Activated T-helper 1 cell treated with Interleukin-2 at 50 U/mL for 16 hours (primary cell): ENCODE measurements around the gene FAM170B.

Experiments used
- DNase-seq: peaks from one replicate; pipeline ENCODE4 v3.0.0-alpha.2; 2020; ENCODE audit warnings: low read depth

The FAM170B gene

GRCh38 chr10:49152037-49152436 lies 18.2 kb upstream of the FAM170B start:
- DNase-seq = no peak

GRCh38 chr10:49151481-49151880 lies 17.7 kb upstream of the FAM170B start:
- no peak for DNase-seq

GRCh38 chr10:49151025-49151445 lies 17.2 kb upstream of the FAM170B start:
- DNase-seq = no peak

- DNase-seq = no peak
Observed at GRCh38 chr10:49150426-49150825, 16.6 kb upstream of the FAM170B start.

GRCh38 chr10:49149881-49150280 lies 16.1 kb upstream of the FAM170B start:
- no peak for DNase-seq

DNA sequence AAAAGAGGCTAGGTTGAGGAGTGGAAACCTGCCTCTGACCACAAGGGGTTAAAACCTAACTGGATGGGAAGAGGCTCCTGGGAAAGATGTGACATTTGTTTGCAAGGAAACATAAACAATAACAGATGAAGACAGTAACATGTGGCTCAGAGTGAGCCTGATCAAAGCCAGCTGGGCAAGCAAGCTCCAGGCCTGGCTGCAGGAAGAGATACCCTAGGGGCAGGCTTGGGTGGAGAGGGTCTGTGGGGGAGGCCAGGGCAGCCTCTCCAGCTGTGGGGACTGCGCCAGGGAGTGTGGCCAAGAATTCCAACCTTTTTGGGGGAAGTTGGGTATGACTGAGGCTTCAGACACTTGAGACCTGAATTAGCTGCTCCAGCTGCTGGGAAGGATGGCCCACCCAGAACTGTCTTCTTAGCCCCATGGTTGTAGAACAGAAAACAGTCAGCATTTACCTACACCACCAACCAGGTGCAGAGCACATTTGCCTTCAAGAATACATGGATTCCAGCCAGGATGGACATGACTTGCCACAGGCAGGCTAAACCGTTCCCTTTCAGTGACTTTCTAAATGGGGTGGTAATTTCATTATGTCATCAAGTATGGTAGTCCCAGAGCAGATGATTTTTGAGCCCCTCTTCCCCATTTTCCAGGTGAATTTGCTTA lies 10.4 kb upstream of the FAM170B start:
- no peak for DNase-seq

DNA sequence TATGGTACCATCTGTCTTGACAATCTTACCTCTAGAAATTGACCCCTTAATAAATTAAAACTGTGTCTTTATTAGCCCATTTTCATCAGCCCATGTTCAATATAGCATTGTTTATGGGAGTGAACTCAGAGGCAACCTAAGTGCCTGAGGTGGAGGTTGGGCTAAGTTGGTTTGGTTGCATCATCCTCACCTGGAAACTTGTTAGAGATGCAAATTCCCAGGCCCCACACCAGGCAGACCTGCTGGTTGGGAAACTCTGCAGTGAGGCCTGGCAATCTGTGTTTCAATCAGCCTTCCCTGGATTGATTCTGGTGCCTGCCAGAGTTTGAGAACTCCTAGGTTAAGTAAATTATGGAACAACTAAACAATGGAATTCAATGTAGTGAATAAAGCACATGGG lies 9.4 kb upstream of the FAM170B start:
- no peak for DNase-seq

GRCh38 chr10:49141541-49142332 lies 7.9 kb upstream of the FAM170B start:
- no peak for DNase-seq

- DNase-seq = no peak
Observed at GRCh38 chr10:49140304-49141177, 6.7 kb upstream of the FAM170B start.

DNA sequence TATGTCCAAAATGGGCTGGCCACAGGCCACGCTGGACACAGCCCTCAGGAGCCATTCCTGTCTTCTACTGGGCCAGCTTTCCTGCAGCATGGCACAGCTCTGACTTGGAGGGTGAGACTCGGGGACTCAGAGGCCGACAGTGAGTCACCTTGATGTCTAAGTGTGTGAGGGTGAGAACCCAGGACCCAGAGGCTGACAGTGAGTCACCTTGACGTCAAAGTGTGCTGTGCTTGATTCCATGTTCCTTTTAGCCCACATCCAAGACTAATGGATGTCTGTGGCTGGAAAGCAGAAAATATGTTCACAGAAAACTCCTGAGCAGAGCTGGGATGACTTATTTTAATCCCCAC lies 6.0 kb upstream of the FAM170B start:
- DNase-seq = no peak

DNA sequence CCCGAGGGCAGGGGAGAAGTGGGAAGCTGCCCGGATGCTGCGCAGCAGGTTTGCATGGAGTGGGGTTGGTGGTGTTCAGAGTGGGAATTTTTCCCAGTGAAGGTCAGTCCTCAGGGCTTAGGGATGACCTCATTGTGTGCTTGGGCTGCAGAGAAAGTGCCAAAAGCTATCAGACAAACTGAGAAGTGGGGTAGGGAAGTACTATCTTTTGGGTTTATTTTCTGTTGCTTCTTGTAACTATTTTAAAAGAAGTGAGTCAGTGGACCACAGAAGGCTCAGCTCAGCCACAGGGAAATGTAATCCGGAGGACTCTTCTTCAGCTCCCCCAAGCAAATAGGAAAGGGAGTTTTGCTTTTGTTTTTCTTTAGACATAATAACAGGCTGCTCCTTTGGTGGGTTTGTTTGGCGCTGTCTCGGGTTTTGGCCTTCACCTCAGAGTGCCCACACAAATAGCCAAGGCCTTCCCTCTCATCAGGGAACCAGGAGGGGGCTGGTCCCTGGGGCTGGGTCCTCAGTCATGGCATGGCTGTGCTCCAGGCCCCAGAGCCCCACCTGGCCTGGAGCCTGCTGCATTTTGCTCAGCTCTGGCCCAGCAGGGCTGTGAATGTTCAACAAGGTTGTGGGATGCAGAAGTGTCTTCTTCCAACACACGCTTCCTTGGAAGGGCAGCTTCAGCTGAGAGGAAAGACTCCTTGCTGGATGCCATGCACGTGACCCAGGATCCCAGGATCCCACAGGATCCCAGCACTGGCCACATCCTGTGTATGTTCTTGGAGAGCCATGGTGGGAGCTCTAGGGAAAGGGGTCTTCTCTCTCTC lies 5.4 kb upstream of the FAM170B start:
- no peak for DNase-seq

DNA sequence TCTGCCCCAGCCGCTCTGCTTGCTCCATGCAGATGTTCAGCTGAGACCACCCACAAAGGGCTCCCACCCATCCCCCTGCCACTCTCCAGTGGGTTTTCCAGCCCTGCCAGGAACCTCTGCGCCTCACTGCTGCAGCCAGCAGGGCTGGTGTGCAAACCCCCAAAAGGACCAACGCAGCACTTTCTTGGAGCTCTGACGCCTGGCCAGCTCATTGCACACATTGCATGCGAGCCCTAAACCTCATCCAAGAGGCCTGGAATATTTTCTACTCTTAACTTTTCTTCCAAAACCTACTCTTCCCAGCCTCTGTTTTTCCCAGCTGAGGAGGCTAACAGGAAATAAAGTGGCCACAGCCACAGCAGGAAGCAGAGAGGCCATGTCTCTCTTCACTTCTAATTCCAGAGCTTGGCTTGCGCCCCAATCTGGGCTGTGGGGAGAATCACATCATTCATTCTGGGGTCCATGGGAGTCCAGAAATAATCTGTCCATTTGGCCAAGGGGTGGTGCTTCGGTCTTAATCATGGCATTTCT lies 4.6 kb upstream of the FAM170B start:
- DNase-seq = no peak

DNA sequence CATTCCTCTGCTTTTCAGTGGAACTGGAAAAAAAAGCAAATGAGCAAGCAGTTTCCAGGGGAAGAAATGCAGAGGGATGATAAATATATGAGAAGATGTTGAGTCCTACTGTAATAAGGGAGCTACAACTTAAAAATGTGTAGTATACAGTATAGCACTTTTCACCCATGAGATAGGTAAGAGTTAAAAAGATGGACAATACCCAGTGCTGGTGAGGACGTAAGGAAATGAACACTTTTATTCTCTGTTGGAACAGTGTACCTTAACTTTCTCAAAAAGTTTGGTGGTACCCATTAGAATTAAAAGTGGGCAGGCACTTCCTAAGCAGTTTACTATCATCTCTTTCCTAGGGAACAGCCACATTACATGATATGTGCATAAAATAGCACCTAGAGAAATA lies 2.7 kb upstream of the FAM170B start:
- no peak for DNase-seq

DNA sequence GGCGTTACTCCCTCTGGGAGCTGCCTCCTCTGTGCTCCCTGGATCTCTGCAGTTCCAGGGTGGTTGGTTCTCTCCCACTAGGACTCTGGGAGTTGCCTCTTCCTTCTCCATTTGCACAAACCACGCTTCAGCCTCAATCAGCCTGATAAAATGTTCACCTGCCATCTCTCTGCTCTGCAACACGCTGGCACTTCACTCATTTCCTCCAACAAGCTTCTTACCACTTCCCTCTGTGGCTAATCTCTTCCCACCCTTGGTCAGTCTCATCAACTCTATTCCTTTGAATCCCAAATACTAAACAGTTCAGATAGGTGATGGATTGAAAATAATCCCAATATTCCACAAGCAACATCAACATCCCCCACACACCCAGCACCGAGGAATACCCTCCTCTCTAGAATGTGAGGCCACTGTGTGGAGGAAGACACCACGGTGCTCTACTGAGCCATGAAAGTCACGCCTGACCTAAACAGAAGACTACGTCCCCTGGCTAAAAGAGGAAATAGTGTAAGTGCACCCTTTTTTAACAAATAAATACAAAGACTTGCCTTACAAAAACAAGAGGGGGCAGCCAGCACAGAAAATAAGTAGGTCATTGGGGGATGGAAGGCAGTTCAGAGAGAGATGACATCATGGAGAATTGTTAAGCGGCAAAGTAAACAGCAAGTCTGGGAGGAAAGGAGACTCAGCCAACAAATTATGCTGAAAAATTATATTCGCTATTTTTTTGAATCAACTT lies 1.9 kb upstream of the FAM170B start:
- DNase-seq = no peak

- DNase-seq = no peak
Observed at GRCh38 chr10:49134327-49134726, 506 bp upstream of the FAM170B start.

DNA sequence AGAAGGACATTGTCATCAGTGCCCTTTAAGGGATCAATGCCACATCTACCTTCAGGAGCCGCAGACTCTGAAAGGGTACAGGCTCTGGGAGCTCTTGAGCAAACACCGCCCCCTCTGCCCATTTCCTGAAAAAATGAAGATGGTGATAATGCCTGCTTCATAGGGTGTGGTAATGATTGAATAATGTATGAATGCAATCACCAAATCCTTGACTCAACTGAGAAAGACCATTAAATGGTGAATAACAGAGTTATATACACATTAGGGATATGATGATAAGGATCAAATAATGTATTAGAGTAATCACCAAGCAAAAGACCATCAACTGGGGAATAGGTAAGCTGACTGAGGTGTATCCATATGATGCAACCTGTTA lies 1.5 kb downstream of the FAM170B start:
- no peak for DNase-seq

DNA sequence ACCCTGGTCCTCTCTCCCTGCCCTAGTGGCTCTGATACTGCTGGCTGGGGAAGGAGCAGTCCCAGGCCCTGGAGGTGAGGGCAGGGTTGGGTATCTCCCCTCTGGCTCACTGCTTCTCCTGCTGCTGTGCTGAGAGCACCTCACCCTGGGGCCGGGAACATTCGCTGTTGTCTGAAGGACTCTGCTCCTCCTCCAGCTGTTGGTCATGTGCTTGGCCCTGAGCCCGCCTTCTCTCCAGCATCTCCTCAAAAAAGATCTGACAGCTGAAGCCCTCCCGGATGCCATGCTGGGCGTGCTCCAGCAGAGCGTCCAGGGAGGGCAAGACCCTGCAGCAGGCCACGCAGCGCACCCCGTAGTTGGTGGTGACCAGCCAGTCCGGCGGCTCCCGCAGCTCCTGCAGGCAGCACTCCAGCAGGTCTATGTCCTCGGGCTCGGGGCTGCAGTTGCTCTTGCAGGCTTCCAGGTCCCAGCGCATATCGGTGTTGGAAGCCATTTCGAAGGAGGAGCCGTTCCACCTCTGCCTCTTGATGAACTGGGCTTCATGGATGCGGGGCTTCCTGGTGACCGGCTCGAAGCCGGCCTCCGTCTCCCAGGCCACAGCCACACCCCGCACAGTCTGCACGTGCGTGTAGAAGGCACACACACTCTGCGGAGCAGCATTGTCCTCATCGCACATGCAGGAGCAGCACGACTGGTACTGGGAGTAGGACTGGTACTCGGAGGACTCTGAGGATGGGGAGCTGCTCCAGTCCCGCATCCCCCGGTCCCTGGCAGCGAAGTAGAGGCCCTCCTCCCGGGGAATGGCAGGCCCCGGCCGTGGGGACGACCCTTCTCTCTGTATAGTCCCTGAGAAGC lies 2.1 kb downstream of the FAM170B start:
- DNase-seq = no peak

DNA sequence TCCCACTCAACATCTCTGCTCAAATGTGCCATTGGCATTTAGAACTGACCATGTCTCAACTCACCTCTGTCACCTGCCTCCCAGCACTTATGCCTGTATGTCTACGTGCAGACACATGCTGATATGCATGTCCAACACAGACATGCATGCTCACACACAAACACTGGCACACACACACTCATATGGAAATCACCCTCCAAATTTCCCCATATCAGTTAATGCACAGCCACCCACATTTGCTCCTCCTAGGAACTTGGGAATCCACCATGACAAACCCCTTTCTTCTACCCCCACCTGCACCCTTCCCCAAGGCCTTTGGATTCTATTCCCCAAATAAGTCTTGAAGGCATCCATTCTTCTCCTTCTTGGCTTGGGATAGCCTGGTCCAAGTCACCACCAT lies 4.4 kb downstream of the FAM170B start:
- no peak for DNase-seq

- DNase-seq = no peak
Observed at GRCh38 chr10:49128854-49129253, 5.0 kb downstream of the FAM170B start.
